Pancreas (tissue), 10 donors: ENCODE data around the gene NR5A2. TPM values are rescaled to one million over a fixed set of nuclear protein-coding genes. Genes with fewer than 3 reads are reported as not detected.

Source experiments
- ATAC-seq, 4 donors: fragments of 200-7000 bp; cut with Tn5 transposase; one replicate each; pipeline versions ENCODE4 v1.8.0 to v1.9.1; 2020; ENCODE audit warnings: mild to moderate bottlenecking in 4 of 4, moderate library complexity in 4 of 4
- DNase-seq, 6 donors: peaks; one replicate each; pipeline ENCODE4 v3.0.0-alpha.2; 2020
- FAIRE-seq: peaks from 2 replicates; lab custom pipeline; 2012; peaks lifted over from hg19 to GRCh38; lab: Jason Lieb, UNC
- H3K27ac ChIP-seq, 4 donors: fragments of 200-600 bp; sonication (generic); 1 replicate in 3 of 4; 2 replicates in 1 of 4; pipeline versions ENCODE4 v1.5.0 to v1.8.0; 2020
- H3K27me3 ChIP-seq, 4 donors: fragments of 200-600 bp; one replicate each; pipeline ENCODE4 v1.8.0; 2021
- H3K36me3 ChIP-seq, 3 donors: fragments of 200-600 bp; sonication (generic) in 1 of 3; one replicate each; pipeline versions ENCODE4 v1.5.0 to v1.8.0; 2020 to 2021
- H3K4me1 ChIP-seq, 3 donors: fragments of 200-600 bp; one replicate each; pipeline ENCODE4 v1.8.0; 2021
- H3K4me3 ChIP-seq, 4 donors: fragments of 200-600 bp; sonication (generic) in 2 of 4; one replicate each; pipeline versions ENCODE4 v1.5.0 to v1.8.0; 2020 to 2021
- H3K9me3 ChIP-seq, 4 donors: fragments of 200-600 bp; one replicate each; pipeline ENCODE4 v1.8.0; 2021
- CTCF ChIP-seq, 4 donors: fragments of 200-600 bp; sonication (generic) in 3 of 4; IDR thresholded peaks; one replicate each; pipeline versions ENCODE4 v1.5.0 to v1.8.0; 2021; ENCODE audit warnings: antibody characterized with exemption in 4 of 4
- WGBS, 2 donors: extraction: QIAGEN DNeasy Blood & Tissue Kit; methylation state at CpG; one replicate each; pipeline ENCODE4 v1.1.7; 2013; 5-methylcytosine and 5-hydroxymethylcytosine counted together
- intact Hi-C, 3 donors: fragments of 100-400 bp; cut with DNase I; formaldehyde crosslinking; loops; one replicate each; pipeline versions ENCODE4 v1.11.1 to v1.14.2; 2022
- polyA plus RNA-seq, 2 donors: library from polyadenylated mRNA; stranded (reverse); fragments of 200-250 nt; gene quantifications; one replicate each; pipeline ENCODE4 v1.2.3, GENCODE V29; 2013
- total RNA-seq, 6 donors: library from RNA; stranded (reverse); fragmentation: NEBNext Ultra II Directional in 4 of 6; extraction: Animal tissue kit (Norgen Biotek cat#: 25700) in 4 of 6; gene quantifications; one replicate each; pipeline versions ENCODE4 v1.2.1 to v1.2.4, GENCODE V29; 2021 to 2023
- donor health status: healthy with polysubstance abuse.
- donor health status: DM: no; HTN: no; CAD: no; lungs with moderate emphysema.
- donor health status: DM: no; HTN: no; CAD: no.
- donor health status: control.
- donor health status: control.
- donor health status: Bipolar disorder and iron deficiency.
- donor health status: DM: yes; HTN: yes; CAD: no.
- donor health status: DM: no; HTN: no; CAD: no.
- donor health status: DM: no; HTN: no; CAD: no.
- donor health status: DM: yes; HTN: yes; CAD: no.

The NR5A2 gene
- total RNA-seq (100 to 1,000 TPM in 1 of 6 donors, 10 to 100 TPM in 5; 72.4 to 114 (median 89.9) TPM), polyA plus RNA-seq (10 to 100 TPM; 28.3 to 29.6 TPM)

GRCh38 chr1:200027264-200027823 lies at the start of gene NR5A2:
NR5A2 (plus strand) TSS chr1:200027710; CDS start chr1:200027848, 138 bp downstream.
- Histone ChIP-seq H3K36me3 (no peaks in the 10 kb centered on the region), H3K27me3 (no peaks in the 10 kb centered on the region), H3K27ac (peak within 1 kb of the TSS; percentile 70 to 99 (median 90)), H3K4me3 (peak within 1 kb of the TSS; percentile 44 to 75 (median 65)), H3K9me3 (no peaks in the 10 kb centered on the region), H3K4me1 (peaks cover 12 to 29% (median 27%) of the 10 kb centered on the region in 3 donors)
- WGBS, 2 donors: 14 to 17% methylated on average over 1 of the region's 1 CpG
- ATAC-seq (peak; percentile 52 to 72 (median 66)), FAIRE-seq (peak; percentile 95), DNase-seq (no peak)
- TF ChIP-seq CTCF (IDR thresholded peaks at IDR 0.05): no peak
- intact Hi-C loops: no loop called here

GRCh38 chr1:199978408-199978940 lies 49.0 kb upstream of the NR5A2 start:
- Histone ChIP-seq H3K36me3 (no peaks in the 10 kb centered on the region), H3K9me3 (no peaks in the 10 kb centered on the region), H3K27ac (peak overlapping the region in 3 of 4 donors; percentile 42 to 77 (median 63)), H3K27me3 (no peaks in the 10 kb centered on the region), H3K4me3 (no peak overlapping the region), H3K4me1 (peaks cover 8 to 36% (median 32%) of the 10 kb centered on the region in 3 donors)
- intact Hi-C loops: no loop called here
- no peak for FAIRE-seq
- TF ChIP-seq CTCF (IDR thresholded peaks at IDR 0.05): no peak
- DNase-seq: peak in 2 of 6 donors; percentile 39 to 40
- WGBS, 2 donors: 34 to 37% methylated on average over 7 of the region's 7 CpGs
- peak; percentile 33 to 52 (median 49) for ATAC-seq

GRCh38 chr1:199979071-199979470 lies 48.4 kb upstream of the NR5A2 start:
- FAIRE-seq (no peak), DNase-seq (peak in 4 of 6 donors; percentile 39 to 66 (median 60))
- peak overlapping the region; percentile 7 to 77 (median 52) for H3K27ac ChIP-seq

GRCh38 chr1:199981584-199981983 lies 45.9 kb upstream of the NR5A2 start:
- no peak for TF ChIP-seq CTCF (IDR thresholded peaks at IDR 0.05)
- 93 to 98% methylated on average over 1 of the region's 1 CpG for WGBS, 2 donors
- Histone ChIP-seq H3K4me1 (peaks cover 7 to 30% (median 24%) of the 10 kb centered on the region in 3 donors), H3K4me3 (no peak overlapping the region), H3K27me3 (no peaks in the 10 kb centered on the region), H3K27ac (peak overlapping the region in 1 of 4 donors; percentile 13), H3K36me3 (no peaks in the 10 kb centered on the region), H3K9me3 (no peaks in the 10 kb centered on the region)
- FAIRE-seq (no peak), ATAC-seq (no peak), DNase-seq (no peak)
- intact Hi-C loops: loop anchor here in 1 of 3 donors (10.0 kb wide), 1 partner anchor 267 kb away; no protein-coding TSS in a partner anchor

More at GRCh38 chr1:199979071-199979470, 48.4 kb upstream of the NR5A2 start:
- intact Hi-C loops: no loop called here
- ATAC-seq: peak; percentile 73 to 81 (median 79)
- H3K4me3 ChIP-seq: no peak overlapping the region
- no peaks in the 10 kb centered on the region for H3K36me3 ChIP-seq
- H3K4me1 ChIP-seq: peaks cover 8 to 36% (median 32%) of the 10 kb centered on the region in 3 donors
- no peak for TF ChIP-seq CTCF (IDR thresholded peaks at IDR 0.05)
- 38 to 42% methylated on average over 1 of the region's 1 CpG for WGBS, 2 donors
- no peaks in the 10 kb centered on the region for H3K27me3 ChIP-seq
- H3K9me3 ChIP-seq: no peaks in the 10 kb centered on the region
